Spleen (tissue), 7 donors: Measurements from ENCODE around the gene ABTB2.

ENCODE experiments used
- CTCF ChIP-seq, 11 experiments: fragments of 200-600 bp in 7 of 11; fragments of 450-650 bp in 4 of 11; sonication (generic) in 4 of 11; IDR thresholded peaks in 8 of 11; conservative IDR thresholded peaks in 3 of 11; 1 replicate in 7 of 11; 2 replicates in 4 of 11; pipeline versions ENCODE4 v1.4.0 to v1.8.0; 2016 to 2021; ENCODE audit warnings: antibody characterized with exemption in 11 of 11, inconsistent platforms in 4 of 11, mild to moderate bottlenecking in 1 of 11
- POLR2A ChIP-seq, 3 donors: fragments of 450-650 bp; IDR thresholded peaks; one replicate each; pipeline ENCODE4 v1.5.1; 2017; ENCODE audit warnings: antibody characterized with exemption in 3 of 3, mild to moderate bottlenecking in 1 of 3
- POLR2AphosphoS5 ChIP-seq, 3 donors: sonication (generic); formaldehyde crosslinking; IDR thresholded peaks; one replicate each; pipeline ENCODE4 v1.5.1; 2017; ENCODE audit warnings: antibody characterized with exemption in 3 of 3
- donor health status: DM: no; HTN: no; CAD: no; lungs with moderate emphysema.
- donor health status: DM: no; HTN: no; CAD: no.
- donor health status: DM: no; HTN: no; CAD: no.

- TF ChIP-seq POLR2AphosphoS5 (IDR thresholded peaks at IDR 0.05) (no peak), CTCF (IDR thresholded peaks at IDR 0.05 in 8 of 11, conservative IDR thresholded peaks at IDR 0.05 in 3 of 11) (no peak), POLR2A (IDR thresholded peaks at IDR 0.05) (no peak)
These were observed 169.6 kb downstream of the ABTB2 start for GRCh38 chr11:34188181-34188580.
